ENCODE results near the gene C22orf15.

C22orf15 gene

DNA sequence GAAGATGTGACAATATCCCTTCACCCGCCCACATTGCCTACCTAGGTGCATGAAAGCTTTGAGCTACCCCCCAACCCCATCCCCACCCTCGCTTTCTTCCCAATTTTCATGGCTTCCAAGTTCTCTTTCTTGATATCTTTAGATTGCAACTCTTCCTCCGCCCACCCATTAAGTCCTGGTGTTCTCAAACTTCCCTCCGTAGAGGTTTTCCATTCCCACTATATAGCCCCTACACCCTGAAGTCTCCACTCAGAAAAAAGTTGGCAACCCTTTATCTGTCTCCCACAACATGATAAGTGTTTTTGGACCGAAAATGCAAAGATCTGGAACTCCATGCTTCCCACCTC lies 12.4 kb upstream of the C22orf15 start:
- ATAC-seq (ENCODE audit: low read depth): peak; percentile 17
- no peaks in the 10 kb centered on the region for H3K36me3 ChIP-seq (ENCODE audit: low read depth)
- DNase-seq (ENCODE audit: low spot score): no peak
- no peaks in the 10 kb centered on the region for H3K9me3 ChIP-seq (ENCODE audit: severe bottlenecking)
- no peak for TF ChIP-seq CTCF (IDR thresholded peaks at IDR 0.05; ENCODE audit: poor library complexity, severe bottlenecking)
- peak overlapping the region; percentile 64 for H3K4me3 ChIP-seq (ENCODE audit: severe bottlenecking)
- H3K27me3 ChIP-seq (ENCODE audit: insufficient read depth, poor library complexity, severe bottlenecking): no peaks in the 10 kb centered on the region
- H3K4me1 ChIP-seq (ENCODE audit: insufficient read depth, poor library complexity, severe bottlenecking): peaks cover 7% of the 10 kb centered on the region
- H3K27ac ChIP-seq (ENCODE audit: poor library complexity, severe bottlenecking): peak overlapping the region; percentile 64

- ATAC-seq (ENCODE audit: low read depth): peak; percentile 94
- H3K4me3 ChIP-seq (ENCODE audit: severe bottlenecking): peak within 1 kb of the TSS; percentile 64
- peak; percentile 91 for DNase-seq (ENCODE audit: low spot score)
- peak; percentile 13 for TF ChIP-seq CTCF (IDR thresholded peaks at IDR 0.05; ENCODE audit: poor library complexity, severe bottlenecking)
- peaks cover 7% of the 10 kb centered on the region for H3K4me1 ChIP-seq (ENCODE audit: insufficient read depth, poor library complexity, severe bottlenecking)
- peak within 1 kb of the TSS; percentile 64 for H3K27ac ChIP-seq (ENCODE audit: poor library complexity, severe bottlenecking)
- no peaks in the 10 kb centered on the region for H3K36me3 ChIP-seq (ENCODE audit: low read depth)
- H3K9me3 ChIP-seq (ENCODE audit: severe bottlenecking): no peaks in the 10 kb centered on the region
- no peaks in the 10 kb centered on the region for H3K27me3 ChIP-seq (ENCODE audit: insufficient read depth, poor library complexity, severe bottlenecking)
Observed at GRCh38 chr22:23750714-23751440, 11.9 kb upstream of the C22orf15 start, which contains the start of gene ZNF70. Gene ZNF70 (minus strand): TSS chr22:23751112. CDS start chr22:23745140, 5,972 bp downstream.

DNA sequence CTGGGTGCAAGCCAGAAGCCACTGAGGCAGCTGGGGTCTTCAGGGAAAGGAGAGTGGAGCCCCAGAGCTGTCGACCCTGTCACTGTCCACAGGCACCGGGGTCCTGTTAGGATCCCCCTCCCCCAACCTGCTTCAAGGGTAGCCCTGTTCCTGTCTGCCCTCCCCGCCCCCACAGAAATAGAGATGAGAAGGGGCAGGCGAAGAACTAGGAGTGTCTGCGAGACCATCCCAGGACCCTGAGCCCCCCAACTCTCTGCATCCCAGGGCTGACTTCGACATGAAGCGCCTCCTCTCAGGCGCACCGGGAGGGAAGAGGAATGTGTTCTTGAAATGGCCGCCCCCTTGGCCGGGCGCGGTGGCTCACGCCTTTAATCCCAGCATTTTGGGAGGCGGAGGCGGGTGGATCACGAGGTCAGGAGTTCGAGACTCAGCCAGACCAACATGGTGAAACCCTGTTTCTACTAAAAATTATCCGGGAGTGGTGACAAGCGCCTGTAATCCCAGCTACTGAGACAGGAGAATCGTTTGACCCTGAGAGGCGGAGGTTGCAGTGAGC lies 11.3 kb upstream of the C22orf15 start:
- no peaks in the 10 kb centered on the region for H3K9me3 ChIP-seq (ENCODE audit: severe bottlenecking)
- peak overlapping the region; percentile 64 for H3K4me3 ChIP-seq (ENCODE audit: severe bottlenecking)
- no peaks in the 10 kb centered on the region for H3K27me3 ChIP-seq (ENCODE audit: insufficient read depth, poor library complexity, severe bottlenecking)
- ATAC-seq (ENCODE audit: low read depth) (no peak), DNase-seq (ENCODE audit: low spot score) (no peak)
- no peaks in the 10 kb centered on the region for H3K36me3 ChIP-seq (ENCODE audit: low read depth)
- peaks cover 7% of the 10 kb centered on the region for H3K4me1 ChIP-seq (ENCODE audit: insufficient read depth, poor library complexity, severe bottlenecking)
- peak overlapping the region; percentile 64 for H3K27ac ChIP-seq (ENCODE audit: poor library complexity, severe bottlenecking)
- no peak for TF ChIP-seq CTCF (IDR thresholded peaks at IDR 0.05; ENCODE audit: poor library complexity, severe bottlenecking)

DNA sequence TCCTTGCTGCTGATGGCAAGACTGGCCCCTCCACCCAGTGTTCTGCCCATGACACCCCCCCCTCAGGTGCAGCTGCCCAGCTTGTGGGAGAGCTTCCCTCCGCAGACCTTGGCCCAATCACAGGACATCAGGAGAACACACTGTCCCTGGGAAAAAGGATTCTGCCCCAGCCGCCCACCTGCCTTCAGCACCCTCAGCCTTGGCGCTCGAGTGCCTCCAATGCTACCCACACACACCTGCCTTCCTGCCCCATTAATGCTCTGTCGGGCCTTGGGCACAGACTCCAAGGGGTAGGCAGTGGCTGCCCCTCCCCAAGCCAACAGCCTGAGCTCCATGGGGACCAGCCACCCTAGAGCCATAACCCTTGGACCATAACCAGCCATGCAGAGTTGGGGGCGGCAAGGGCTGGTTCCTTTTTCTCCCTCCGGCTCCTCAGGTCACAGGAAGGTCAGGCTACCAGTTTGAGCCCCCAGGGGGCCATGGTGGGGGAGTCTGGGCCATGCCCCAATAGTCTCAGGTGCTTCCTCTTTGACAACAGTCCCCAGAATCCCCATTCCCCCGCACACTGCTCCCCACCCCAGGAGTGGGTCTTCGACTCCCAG lies 10.6 kb upstream of the C22orf15 start:
- ATAC-seq (ENCODE audit: low read depth): no peak

More for the DNA sequence above, 10.6 kb upstream of the C22orf15 start:
- Histone ChIP-seq H3K36me3 (ENCODE audit: low read depth) (no peaks in the 10 kb centered on the region), H3K4me1 (ENCODE audit: insufficient read depth, poor library complexity, severe bottlenecking) (peaks cover 7% of the 10 kb centered on the region), H3K4me3 (ENCODE audit: severe bottlenecking) (no peak overlapping the region), H3K27me3 (ENCODE audit: insufficient read depth, poor library complexity, severe bottlenecking) (no peaks in the 10 kb centered on the region), H3K9me3 (ENCODE audit: severe bottlenecking) (no peaks in the 10 kb centered on the region), H3K27ac (ENCODE audit: poor library complexity, severe bottlenecking) (no peak overlapping the region)
- no peak for DNase-seq (ENCODE audit: low spot score)
- TF ChIP-seq CTCF (IDR thresholded peaks at IDR 0.05; ENCODE audit: poor library complexity, severe bottlenecking): no peak
